OCI-LY1 (cell line): ENCODE measurements around the gene GNGT2.

Experiments
- EZH2 ChIP-seq: fragments of 200-600 bp; sonication (generic), shearing (Covaris generic); IDR thresholded peaks from 2 replicates; pipeline ENCODE4 v1.8.0; 2017; ENCODE audit warnings: borderline replicate concordance, mixed run types, mild to moderate bottlenecking, antibody characterized with exemption, low read length, moderate library complexity, mixed read lengths
- TF ChIP-seq, protein P1 (sequence below): fragments of 200-600 bp; sonication (generic), shearing (Covaris generic); IDR thresholded peaks from 2 replicates; pipeline ENCODE4 v1.5.1; 2017; ENCODE audit warnings: mild to moderate bottlenecking, antibody characterized with exemption, low read length, moderate library complexity, mixed read lengths

DNA sequence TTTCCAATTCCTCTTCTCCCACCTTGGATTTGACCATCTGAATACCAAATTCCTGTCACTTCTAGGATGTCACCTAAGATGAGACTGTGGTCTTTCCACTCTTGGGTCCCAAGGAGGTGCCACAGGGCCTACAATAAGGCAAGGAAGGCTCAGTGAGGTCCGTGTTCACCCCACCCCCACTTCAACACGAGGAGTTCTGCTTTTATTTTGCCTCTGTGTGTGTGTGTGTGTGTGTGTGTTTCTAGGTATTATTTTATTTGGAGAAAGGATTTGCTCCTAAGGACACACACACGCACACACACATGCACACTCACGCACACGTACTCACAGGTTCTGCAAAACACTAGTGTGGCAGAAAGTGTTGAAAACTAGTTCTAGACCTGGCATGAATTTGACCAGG, 44.8 kb upstream of the GNGT2 start:
- TF ChIP-seq, protein P1, sequence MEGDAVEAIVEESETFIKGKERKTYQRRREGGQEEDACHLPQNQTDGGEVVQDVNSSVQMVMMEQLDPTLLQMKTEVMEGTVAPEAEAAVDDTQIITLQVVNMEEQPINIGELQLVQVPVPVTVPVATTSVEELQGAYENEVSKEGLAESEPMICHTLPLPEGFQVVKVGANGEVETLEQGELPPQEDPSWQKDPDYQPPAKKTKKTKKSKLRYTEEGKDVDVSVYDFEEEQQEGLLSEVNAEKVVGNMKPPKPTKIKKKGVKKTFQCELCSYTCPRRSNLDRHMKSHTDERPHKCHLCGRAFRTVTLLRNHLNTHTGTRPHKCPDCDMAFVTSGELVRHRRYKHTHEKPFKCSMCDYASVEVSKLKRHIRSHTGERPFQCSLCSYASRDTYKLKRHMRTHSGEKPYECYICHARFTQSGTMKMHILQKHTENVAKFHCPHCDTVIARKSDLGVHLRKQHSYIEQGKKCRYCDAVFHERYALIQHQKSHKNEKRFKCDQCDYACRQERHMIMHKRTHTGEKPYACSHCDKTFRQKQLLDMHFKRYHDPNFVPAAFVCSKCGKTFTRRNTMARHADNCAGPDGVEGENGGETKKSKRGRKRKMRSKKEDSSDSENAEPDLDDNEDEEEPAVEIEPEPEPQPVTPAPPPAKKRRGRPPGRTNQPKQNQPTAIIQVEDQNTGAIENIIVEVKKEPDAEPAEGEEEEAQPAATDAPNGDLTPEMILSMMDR: no peak
- no peak for TF ChIP-seq EZH2
